ENCODE measurements around the gene HTRA3. TPM values are rescaled to one million over a fixed set of nuclear protein-coding genes. Genes with fewer than 3 reads are reported as not detected.

Gene HTRA3
- total and polyA plus RNA-seq, 2 of the 4 experiments (the other 2 are of a cell fraction): 1.3 to 9.5 TPM

DNA sequence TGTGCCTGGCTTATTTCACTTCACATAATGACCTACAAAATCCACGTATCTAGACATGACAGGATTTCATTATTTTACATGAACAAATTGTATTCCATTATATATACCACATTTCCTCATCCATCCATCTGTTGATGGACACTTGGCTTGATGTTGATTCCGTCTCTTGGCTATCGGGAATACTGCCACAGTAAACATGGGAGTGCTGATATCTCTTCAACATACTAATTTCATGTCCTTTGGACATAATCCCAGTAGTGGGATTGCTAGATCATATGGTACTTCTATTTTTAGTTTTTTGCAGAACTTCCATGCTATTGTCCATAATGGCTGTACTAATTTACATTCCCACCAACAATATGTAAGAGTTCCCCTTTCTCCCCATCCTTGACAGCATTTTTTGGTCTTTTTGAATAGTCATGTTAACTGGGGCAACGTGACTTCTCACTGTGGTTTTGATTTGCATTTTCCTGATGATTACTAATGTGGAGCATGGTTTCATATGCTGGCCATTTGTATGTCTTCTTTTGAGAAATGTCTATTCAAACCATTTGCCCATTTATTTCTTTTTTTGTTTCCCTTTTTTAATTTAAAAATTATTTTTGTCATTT, 68.9 kb downstream of the HTRA3 start:
- no peak overlapping the region for H2AK9ac ChIP-seq (replicated peaks; ENCODE audit: low read depth, low read length, poor library complexity)
- intact Hi-C loops (cut with micrococcal nuclease) (no loop called here), in situ Hi-C loops (cut with MboI; ENCODE audit: low sequenced_read_pairs) (no loop called here)

More for the DNA sequence above, 68.9 kb downstream of the HTRA3 start:
- POLR2A ChIA-PET (ENCODE audit: unreplicated experiment): no interaction called here
- Histone ChIP-seq H2BK120ac (ENCODE audit: low read depth, low read length) (no peak overlapping the region), H3K27ac (ENCODE audit: insufficient read depth, low read length) (no peak overlapping the region), H2BK20ac (ENCODE audit: low read depth, low read length) (no peak overlapping the region), H3K9ac (ENCODE audit: low read depth, low read length) (no peak overlapping the region), H3K36me3 (ENCODE audit: control insufficient read depth, insufficient read depth, low read length) (no peaks in the 10 kb centered on the region), H2AFZ (replicated peaks; ENCODE audit: low read length, poor library complexity) (no peak overlapping the region), H3K4me1 (ENCODE audit: control insufficient read depth, insufficient read depth, low read length) (peaks cover 2% of the 10 kb centered on the region; the same call in 1 of the 2 replicates), H3K56ac (ENCODE audit: extremely low read depth, insufficient read depth, low read length) (no peak overlapping the region), H2BK5ac (ENCODE audit: low read depth, low read length, poor library complexity, severe bottlenecking) (no peak overlapping the region), H4K8ac (ENCODE audit: low read depth in 2 of 2, low read length in 2 of 2) (no peak overlapping the region), H4K5ac (ENCODE audit: low read depth, low read length) (no peak overlapping the region), H3K4ac (ENCODE audit: low read depth, low read length) (no peak overlapping the region), H2BK15ac (ENCODE audit: low read depth, low read length) (no peak overlapping the region), H3K27me3 (ENCODE audit: control insufficient read depth, insufficient read depth, low read length) (peaks cover 4% of the 10 kb centered on the region; the same call in 1 of the 2 replicates), H3K18ac (ENCODE audit: low read depth, low read length) (no peak overlapping the region), H3K4me3 (ENCODE audit: insufficient read depth, low read depth, low read length) (no peak overlapping the region), H3K9me3 (ENCODE audit: control insufficient read depth, insufficient read depth, low read length) (peaks cover 3% of the 10 kb centered on the region), H3K23ac (ENCODE audit: low read depth, low read length) (no peak overlapping the region), H3K79me1 (ENCODE audit: low read depth in 1 of 2, low read length in 2 of 2) (no peaks in the 10 kb centered on the region), H3K4me2 (ENCODE audit: low read depth, low read length) (no peak overlapping the region), H4K20me1 (ENCODE audit: insufficient read depth, low read length) (no peaks in the 10 kb centered on the region), H2AK5ac (ENCODE audit: low read depth, low read length) (no peak overlapping the region), H3K9me1 (ENCODE audit: insufficient read depth, low read length) (no peaks in the 10 kb centered on the region; the same call in 1 of the 2 replicates), H3K14ac (replicated peaks; ENCODE audit: low read depth, low read length) (no peak overlapping the region), H4K91ac (ENCODE audit: insufficient read depth, low read depth, low read length) (no peak overlapping the region)
- no TSS peak for BruUV-seq (replicated peaks)
- TF ChIP-seq, protein P1, sequence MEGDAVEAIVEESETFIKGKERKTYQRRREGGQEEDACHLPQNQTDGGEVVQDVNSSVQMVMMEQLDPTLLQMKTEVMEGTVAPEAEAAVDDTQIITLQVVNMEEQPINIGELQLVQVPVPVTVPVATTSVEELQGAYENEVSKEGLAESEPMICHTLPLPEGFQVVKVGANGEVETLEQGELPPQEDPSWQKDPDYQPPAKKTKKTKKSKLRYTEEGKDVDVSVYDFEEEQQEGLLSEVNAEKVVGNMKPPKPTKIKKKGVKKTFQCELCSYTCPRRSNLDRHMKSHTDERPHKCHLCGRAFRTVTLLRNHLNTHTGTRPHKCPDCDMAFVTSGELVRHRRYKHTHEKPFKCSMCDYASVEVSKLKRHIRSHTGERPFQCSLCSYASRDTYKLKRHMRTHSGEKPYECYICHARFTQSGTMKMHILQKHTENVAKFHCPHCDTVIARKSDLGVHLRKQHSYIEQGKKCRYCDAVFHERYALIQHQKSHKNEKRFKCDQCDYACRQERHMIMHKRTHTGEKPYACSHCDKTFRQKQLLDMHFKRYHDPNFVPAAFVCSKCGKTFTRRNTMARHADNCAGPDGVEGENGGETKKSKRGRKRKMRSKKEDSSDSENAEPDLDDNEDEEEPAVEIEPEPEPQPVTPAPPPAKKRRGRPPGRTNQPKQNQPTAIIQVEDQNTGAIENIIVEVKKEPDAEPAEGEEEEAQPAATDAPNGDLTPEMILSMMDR (conservative IDR thresholded peaks at IDR 0.05; ENCODE audit: low read depth, low read length): no peak
- TF ChIP-seq, protein P2, sequence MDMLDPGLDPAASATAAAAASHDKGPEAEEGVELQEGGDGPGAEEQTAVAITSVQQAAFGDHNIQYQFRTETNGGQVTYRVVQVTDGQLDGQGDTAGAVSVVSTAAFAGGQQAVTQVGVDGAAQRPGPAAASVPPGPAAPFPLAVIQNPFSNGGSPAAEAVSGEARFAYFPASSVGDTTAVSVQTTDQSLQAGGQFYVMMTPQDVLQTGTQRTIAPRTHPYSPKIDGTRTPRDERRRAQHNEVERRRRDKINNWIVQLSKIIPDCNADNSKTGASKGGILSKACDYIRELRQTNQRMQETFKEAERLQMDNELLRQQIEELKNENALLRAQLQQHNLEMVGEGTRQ (IDR thresholded peaks at IDR 0.05; ENCODE audit: low read depth, low read length): no peak
- TF ChIP-seq, protein P3, sequence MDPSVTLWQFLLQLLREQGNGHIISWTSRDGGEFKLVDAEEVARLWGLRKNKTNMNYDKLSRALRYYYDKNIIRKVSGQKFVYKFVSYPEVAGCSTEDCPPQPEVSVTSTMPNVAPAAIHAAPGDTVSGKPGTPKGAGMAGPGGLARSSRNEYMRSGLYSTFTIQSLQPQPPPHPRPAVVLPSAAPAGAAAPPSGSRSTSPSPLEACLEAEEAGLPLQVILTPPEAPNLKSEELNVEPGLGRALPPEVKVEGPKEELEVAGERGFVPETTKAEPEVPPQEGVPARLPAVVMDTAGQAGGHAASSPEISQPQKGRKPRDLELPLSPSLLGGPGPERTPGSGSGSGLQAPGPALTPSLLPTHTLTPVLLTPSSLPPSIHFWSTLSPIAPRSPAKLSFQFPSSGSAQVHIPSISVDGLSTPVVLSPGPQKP (IDR thresholded peaks at IDR 0.05; ENCODE audit: borderline replicate concordance, low read depth, low read length): no peak
- no peak for TF ChIP-seq BHLHE40 (IDR thresholded peaks at IDR 0.05; ENCODE audit: low read depth, low read length)
- no CpG with 5 or more reads among the region's 4 CpGs for WGBS, 2 experiments (ENCODE audit: extremely low coverage in 2 of 2, insufficient read length in 1 of 2)
- ATAC-seq (ENCODE audit: low read depth): no peak
- DNase-seq: no peak
- dilution Hi-C loops (cut with HindIII; ENCODE audit: low sequenced_read_pairs, unreplicated experiment): no loop called here
- CTCF ChIA-PET: no interaction called here

Data from IMR-90 (cell line).